ENCODE measurements around the gene TEX264.

TEX264 gene

DNA sequence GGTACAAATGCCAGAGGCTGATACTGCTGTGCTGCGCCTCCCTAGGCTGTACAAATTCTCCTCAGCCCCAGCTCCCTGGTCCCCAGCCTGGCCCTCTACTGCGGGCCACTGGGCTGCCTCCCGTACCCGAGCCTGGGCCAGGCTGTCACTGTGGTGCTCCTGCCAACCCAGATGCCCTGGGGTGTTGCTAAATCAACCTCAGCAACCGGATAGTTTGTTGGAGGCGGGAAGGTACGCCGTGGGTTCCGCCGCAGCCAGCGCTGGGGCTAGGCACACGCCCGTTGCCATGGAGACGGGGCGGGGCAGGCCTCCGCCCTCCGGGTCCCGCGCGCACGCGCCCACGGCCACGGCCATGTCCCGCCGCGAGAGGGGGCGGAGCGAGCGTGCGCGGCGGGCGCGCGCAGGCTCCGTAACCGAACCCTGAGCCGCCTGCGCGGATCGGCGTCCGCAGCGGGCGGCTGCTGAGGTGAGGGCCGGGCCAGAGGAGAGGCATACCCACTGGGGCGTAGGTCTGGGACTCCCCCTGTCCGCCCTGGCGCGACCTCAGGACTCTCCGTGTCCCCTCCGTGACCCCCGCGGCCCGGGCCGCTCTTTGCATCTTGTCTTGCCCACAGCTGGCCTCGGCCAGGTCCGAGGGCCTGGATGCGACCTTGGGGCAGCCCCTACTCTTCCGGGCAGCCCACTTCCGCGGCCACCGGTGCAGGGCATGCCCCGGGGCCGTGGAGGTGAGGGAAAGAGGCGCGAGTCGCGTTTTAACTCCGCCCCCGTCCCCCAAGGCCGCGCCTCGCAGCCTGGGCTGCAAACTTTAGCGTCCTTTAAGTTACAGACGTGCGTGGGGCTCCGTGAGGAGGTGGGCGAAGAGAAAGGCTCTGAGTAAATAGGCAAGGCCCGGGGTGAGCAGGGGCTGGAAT, at the start of gene TEX264:
Gene TEX264 (plus strand): TSS at position 430 of the 911 bp plus-strand sequence. CDS start 3,053 bp downstream, outside the sequence.
- TF ChIP-seq, protein P1, sequence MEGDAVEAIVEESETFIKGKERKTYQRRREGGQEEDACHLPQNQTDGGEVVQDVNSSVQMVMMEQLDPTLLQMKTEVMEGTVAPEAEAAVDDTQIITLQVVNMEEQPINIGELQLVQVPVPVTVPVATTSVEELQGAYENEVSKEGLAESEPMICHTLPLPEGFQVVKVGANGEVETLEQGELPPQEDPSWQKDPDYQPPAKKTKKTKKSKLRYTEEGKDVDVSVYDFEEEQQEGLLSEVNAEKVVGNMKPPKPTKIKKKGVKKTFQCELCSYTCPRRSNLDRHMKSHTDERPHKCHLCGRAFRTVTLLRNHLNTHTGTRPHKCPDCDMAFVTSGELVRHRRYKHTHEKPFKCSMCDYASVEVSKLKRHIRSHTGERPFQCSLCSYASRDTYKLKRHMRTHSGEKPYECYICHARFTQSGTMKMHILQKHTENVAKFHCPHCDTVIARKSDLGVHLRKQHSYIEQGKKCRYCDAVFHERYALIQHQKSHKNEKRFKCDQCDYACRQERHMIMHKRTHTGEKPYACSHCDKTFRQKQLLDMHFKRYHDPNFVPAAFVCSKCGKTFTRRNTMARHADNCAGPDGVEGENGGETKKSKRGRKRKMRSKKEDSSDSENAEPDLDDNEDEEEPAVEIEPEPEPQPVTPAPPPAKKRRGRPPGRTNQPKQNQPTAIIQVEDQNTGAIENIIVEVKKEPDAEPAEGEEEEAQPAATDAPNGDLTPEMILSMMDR (IDR thresholded peaks at IDR 0.05; ENCODE audit: borderline replicate concordance, control extremely low read depth, extremely low read depth, insufficient read depth, missing control alignments), result no peak
- DNase-seq (ENCODE audit: low spot score), result peak; percentile 98
- in situ Hi-C loops (cut with MboI; ENCODE audit: low sequenced_read_pairs, unreplicated experiment), result no loop called here

- in situ Hi-C loops (cut with MboI; ENCODE audit: low sequenced_read_pairs, unreplicated experiment), result no loop called here
- TF ChIP-seq, protein P1 (IDR thresholded peaks at IDR 0.05; ENCODE audit: borderline replicate concordance, control extremely low read depth, extremely low read depth, insufficient read depth, missing control alignments), result no peak
- DNase-seq (ENCODE audit: low spot score), result no peak
Measured at GRCh38 chr3:51622413-51622812, 48.6 kb upstream of the TEX264 start.

DNA sequence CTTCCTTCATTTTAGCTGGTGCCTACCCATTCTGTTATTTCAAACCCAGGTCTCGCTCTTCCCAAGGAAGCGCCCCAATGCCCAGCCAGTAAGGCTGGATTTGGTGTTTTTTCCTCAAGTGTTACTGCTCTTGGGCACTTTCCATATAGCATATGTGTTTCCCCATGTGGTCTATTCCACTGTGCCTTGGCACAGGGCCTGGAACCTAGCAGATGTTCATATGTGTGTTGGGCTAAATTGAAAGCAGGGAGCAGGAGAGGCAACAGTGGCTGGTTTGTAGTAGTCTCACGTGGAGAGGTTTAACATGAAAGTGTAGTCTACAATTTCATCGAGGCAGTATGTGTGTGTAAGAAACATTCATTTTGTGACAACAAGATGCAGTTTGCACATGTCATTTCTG, 48.2 kb upstream of the TEX264 start:
- in situ Hi-C loops (cut with MboI; ENCODE audit: low sequenced_read_pairs, unreplicated experiment), result no loop called here
- no peak for DNase-seq (ENCODE audit: low spot score)
- TF ChIP-seq, protein P1 (IDR thresholded peaks at IDR 0.05; ENCODE audit: borderline replicate concordance, control extremely low read depth, extremely low read depth, insufficient read depth, missing control alignments), result no peak

DNA sequence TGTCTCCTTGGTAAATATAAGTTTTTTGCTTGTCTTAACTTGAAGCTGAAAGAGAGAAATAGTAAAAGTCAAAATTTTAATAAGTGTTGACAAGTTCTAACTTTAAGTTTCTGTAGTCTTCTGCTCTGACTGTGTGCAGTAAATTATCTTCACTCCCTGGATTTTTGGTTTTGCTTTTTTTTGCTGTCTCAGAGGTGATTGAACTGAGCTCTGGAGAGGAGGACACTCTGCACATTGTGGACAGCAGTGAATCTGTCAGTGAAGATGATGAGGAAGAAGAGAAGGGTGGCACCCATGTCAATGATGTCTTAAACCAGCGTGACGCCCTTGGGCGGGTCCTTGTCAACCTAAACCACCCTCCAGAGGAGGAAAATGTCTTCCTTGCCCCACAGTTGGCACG, 40.5 kb upstream of the TEX264 start:
- DNase-seq (ENCODE audit: low spot score), result no peak
- in situ Hi-C loops (cut with MboI; ENCODE audit: low sequenced_read_pairs, unreplicated experiment), result no loop called here
- TF ChIP-seq, protein P1 (IDR thresholded peaks at IDR 0.05; ENCODE audit: borderline replicate concordance, control extremely low read depth, extremely low read depth, insufficient read depth, missing control alignments), result no peak

DNA sequence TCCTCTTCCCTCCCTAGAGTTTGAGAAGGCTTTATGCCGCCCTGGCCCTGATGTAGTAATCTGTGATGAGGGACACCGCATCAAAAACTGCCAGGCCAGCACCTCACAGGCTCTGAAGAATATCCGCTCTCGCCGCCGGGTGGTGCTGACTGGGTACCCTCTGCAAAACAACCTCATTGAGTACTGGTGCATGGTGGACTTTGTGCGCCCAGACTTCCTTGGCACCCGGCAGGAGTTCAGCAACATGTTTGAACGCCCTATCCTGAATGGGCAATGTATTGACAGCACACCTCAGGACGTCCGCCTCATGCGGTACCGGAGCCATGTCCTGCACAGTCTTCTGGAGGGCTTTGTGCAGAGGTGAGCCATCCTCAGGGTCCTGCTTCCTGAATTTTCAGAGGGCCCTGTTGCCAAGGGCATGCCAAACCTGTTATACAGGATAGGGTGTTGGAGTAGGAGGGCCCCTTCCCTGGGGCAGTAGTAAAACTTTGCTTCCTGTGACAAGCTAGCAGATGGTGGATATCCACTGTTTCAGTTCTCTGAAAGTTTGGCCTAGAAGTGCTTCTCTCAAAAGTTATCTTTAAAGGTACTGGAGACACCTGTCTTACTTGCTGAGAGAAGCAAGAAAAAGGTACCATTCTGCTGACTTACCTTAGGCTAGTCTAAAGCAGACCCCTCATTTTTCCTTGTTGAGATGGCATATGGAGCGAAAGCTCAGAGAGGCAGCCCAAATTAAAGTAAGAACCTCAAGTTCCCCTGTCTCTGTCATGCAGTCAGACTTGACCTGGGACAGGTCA, 33.7 kb upstream of the TEX264 start:
- in situ Hi-C loops (cut with MboI; ENCODE audit: low sequenced_read_pairs, unreplicated experiment), result no loop called here
- TF ChIP-seq, protein P1 (IDR thresholded peaks at IDR 0.05; ENCODE audit: borderline replicate concordance, control extremely low read depth, extremely low read depth, insufficient read depth, missing control alignments), result no peak
- no peak for DNase-seq (ENCODE audit: low spot score)

GRCh38 chr3:51637941-51638471, 33.0 kb upstream of the TEX264 start:
- DNase-seq (ENCODE audit: low spot score), result peak; percentile 69
- TF ChIP-seq, protein P1 (IDR thresholded peaks at IDR 0.05; ENCODE audit: borderline replicate concordance, control extremely low read depth, extremely low read depth, insufficient read depth, missing control alignments), result peak; percentile 60
- in situ Hi-C loops (cut with MboI; ENCODE audit: low sequenced_read_pairs, unreplicated experiment), result no loop called here

All from GM13976 (cell line).